Colonic mucosa (tissue), 4 donors: ENCODE results near the gene ADCY10. TPM values are rescaled to one million over a fixed set of nuclear protein-coding genes. Genes with fewer than 3 reads are reported as not detected.

ENCODE experiments used
- DNase-seq: peaks from one replicate; pipeline ENCODE4 v3.0.0-alpha.2; 2020
- H3K27ac ChIP-seq: fragments of 200-600 bp; one replicate; pipeline ENCODE4 v1.8.0; 2021
- H3K27me3 ChIP-seq: fragments of 200-600 bp; one replicate; pipeline ENCODE4 v1.8.0; 2021
- H3K36me3 ChIP-seq: fragments of 200-600 bp; one replicate; pipeline ENCODE4 v1.8.0; 2021
- H3K4me1 ChIP-seq: fragments of 200-600 bp; one replicate; pipeline ENCODE4 v1.8.0; 2021; ENCODE audit warnings: mild to moderate bottlenecking
- H3K4me3 ChIP-seq: fragments of 200-600 bp; one replicate; pipeline ENCODE4 v1.8.0; 2021
- H3K9ac ChIP-seq, 2 donors: one replicate each; pipeline ENCODE4 v1.7.0; 2013; ENCODE audit warnings: control low read depth in 2 of 2, low read depth in 2 of 2, low read length in 2 of 2
- H3K9me3 ChIP-seq: fragments of 200-600 bp; one replicate; pipeline ENCODE4 v1.8.0; 2021
- intact Hi-C: fragments of 100-400 bp; cut with DNase I; formaldehyde crosslinking; loops from one replicate; pipeline ENCODE4 v1.14.1; 2022
- total RNA-seq, 2 donors: library from RNA; stranded (reverse); fragmentation: NEBNext Ultra II Directional in 1 of 2; extraction: Animal tissue kit (Norgen Biotek cat#: 25700) in 1 of 2; gene quantifications; one replicate each; pipeline ENCODE4 v1.2.1, GENCODE V29; 2021
- TF ChIP-seq, protein P1 (sequence below): fragments of 200-600 bp; IDR thresholded peaks from one replicate; pipeline ENCODE4 v1.8.0; 2022; ENCODE audit warnings: antibody characterized with exemption, mild to moderate bottlenecking
- donor health status: healthy.
- donor health status: DM: no; HTN: no; CAD: no.
- donor health status: DM: no; HTN: no; CAD: no.

ADCY10 gene
- total RNA-seq, 2 donors from 2014 or later = 0.64 to 1.6 TPM

GRCh38 chr1:167881786-167882185 lies 32.1 kb downstream of the ADCY10 start:
- Histone ChIP-seq H3K36me3 (no peaks in the 10 kb centered on the region), H3K4me3 (no peak overlapping the region), H3K9ac (no peak overlapping the region), H3K9me3 (no peaks in the 10 kb centered on the region), H3K27ac (no peak overlapping the region), H3K4me1 (no peaks in the 10 kb centered on the region), H3K27me3 (no peaks in the 10 kb centered on the region)
- TF ChIP-seq, protein P1, sequence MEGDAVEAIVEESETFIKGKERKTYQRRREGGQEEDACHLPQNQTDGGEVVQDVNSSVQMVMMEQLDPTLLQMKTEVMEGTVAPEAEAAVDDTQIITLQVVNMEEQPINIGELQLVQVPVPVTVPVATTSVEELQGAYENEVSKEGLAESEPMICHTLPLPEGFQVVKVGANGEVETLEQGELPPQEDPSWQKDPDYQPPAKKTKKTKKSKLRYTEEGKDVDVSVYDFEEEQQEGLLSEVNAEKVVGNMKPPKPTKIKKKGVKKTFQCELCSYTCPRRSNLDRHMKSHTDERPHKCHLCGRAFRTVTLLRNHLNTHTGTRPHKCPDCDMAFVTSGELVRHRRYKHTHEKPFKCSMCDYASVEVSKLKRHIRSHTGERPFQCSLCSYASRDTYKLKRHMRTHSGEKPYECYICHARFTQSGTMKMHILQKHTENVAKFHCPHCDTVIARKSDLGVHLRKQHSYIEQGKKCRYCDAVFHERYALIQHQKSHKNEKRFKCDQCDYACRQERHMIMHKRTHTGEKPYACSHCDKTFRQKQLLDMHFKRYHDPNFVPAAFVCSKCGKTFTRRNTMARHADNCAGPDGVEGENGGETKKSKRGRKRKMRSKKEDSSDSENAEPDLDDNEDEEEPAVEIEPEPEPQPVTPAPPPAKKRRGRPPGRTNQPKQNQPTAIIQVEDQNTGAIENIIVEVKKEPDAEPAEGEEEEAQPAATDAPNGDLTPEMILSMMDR = no peak
- no peak for DNase-seq
- intact Hi-C loops = no loop called here

DNA sequence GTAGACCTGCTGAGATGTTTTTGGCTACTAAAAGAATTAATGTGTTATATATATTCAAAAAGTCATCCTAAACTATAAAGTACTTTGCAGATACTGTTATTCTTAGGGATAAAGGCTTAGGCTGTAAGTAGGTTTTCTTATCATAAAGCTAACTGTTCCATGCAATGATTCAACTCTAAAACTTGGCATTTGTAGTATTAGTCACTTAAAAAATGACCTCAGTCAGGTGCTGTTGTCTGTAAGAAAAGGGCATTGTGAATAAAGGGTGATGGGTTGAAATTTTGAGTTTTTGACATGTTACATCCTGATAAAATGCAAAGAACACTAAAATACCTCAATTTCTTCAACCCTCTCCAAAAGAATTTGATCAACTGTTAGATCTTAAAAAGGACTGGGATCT lies 32.9 kb downstream of the ADCY10 start:
- intact Hi-C loops = no loop called here
- no peak overlapping the region for H3K9ac ChIP-seq
- TF ChIP-seq, protein P1 = no peak
- H3K4me3 ChIP-seq = no peak overlapping the region
- H3K27me3 ChIP-seq = no peaks in the 10 kb centered on the region
- no peaks in the 10 kb centered on the region for H3K36me3 ChIP-seq
- no peak for DNase-seq
- H3K9me3 ChIP-seq = no peaks in the 10 kb centered on the region
- H3K27ac ChIP-seq = no peak overlapping the region
- no peaks in the 10 kb centered on the region for H3K4me1 ChIP-seq

DNA sequence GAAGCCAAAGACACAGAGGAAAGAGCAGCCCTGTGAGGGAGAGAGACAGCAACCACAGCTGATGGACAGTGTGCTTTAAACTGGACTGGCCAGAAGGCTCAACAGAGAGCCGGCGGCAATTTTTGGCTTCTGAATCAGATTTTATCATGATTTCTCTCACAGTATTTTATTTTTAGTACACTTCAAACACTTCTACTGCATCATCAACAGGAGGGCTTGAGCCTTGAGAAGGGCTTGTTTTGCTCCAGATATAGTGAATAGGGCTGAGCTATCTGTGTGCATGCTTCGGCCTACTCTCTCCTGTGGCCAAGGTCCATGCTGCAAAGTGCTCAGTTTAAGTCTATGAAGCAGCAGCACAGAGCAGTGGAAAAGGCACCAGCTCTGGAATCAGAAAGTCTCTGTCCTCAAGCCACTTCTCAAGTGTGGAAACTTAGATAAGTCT lies 33.3 kb downstream of the ADCY10 start:
- Histone ChIP-seq H3K27me3 (no peaks in the 10 kb centered on the region), H3K36me3 (no peaks in the 10 kb centered on the region), H3K27ac (no peak overlapping the region), H3K4me1 (no peaks in the 10 kb centered on the region), H3K9ac (no peak overlapping the region), H3K9me3 (no peaks in the 10 kb centered on the region), H3K4me3 (no peak overlapping the region)
- intact Hi-C loops = no loop called here
- no peak for DNase-seq
- TF ChIP-seq, protein P1 = no peak

DNA sequence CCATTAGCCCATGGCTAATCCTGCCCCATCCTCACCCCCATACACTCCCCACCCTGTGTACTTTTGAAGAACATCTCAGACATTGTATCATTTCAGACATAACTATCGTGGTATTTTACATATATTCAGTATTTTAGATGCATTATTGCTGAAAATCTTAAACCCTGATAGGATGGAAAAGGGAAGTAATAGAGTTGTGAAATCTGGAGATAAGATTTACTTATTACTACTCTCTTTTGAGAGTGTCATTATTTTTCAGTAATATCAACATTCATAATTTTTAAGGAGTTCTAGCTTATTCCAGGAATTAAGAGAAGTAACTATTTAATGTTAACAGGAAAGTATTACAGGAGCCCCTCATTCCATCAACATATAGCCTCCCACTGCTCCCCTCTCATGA lies 34.4 kb downstream of the ADCY10 start:
- no peak overlapping the region for H3K27ac ChIP-seq
- H3K4me1 ChIP-seq = no peaks in the 10 kb centered on the region
- H3K9ac ChIP-seq = no peak overlapping the region
- no peaks in the 10 kb centered on the region for H3K27me3 ChIP-seq
- no peak for DNase-seq
- intact Hi-C loops = no loop called here
- TF ChIP-seq, protein P1 = no peak
- H3K4me3 ChIP-seq = no peak overlapping the region
- no peaks in the 10 kb centered on the region for H3K36me3 ChIP-seq
- no peaks in the 10 kb centered on the region for H3K9me3 ChIP-seq

- Histone ChIP-seq H3K27ac (no peak overlapping the region), H3K9me3 (no peaks in the 10 kb centered on the region), H3K4me3 (no peak overlapping the region), H3K9ac (no peak overlapping the region), H3K36me3 (no peaks in the 10 kb centered on the region), H3K4me1 (no peaks in the 10 kb centered on the region), H3K27me3 (no peaks in the 10 kb centered on the region)
- intact Hi-C loops = no loop called here
- no peak for DNase-seq
- TF ChIP-seq, protein P1 = no peak
Measured at GRCh38 chr1:167878372-167879160, 35.4 kb downstream of the ADCY10 start.
